GM18861 (cell line): ENCODE results near the gene TLL1.

Experiments
- ATAC-seq: cut with Tn5 transposase; IDR thresholded peaks from one replicate; pipeline ENCODE4 v1.9.1; 2021; ENCODE audit not compliant: unreplicated experiment

TLL1 gene

DNA sequence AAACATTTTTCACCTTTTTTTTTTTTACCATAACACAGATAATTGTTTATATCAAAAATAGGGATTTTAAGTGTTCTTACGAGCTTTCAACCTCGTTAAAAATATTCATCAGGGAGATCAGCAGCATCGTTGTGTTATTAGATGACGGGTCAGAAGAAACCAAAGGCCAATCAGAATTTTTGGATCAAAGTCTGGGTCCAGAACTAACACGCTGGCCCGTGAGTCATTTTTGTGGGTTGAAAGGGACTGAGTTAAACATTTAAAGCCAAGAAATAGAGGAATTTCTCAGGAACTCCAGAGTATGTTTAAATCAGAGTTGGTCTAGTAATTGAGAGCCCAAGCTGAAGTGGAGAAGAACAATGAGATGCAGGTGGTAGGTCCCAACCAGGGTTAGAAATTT is 170.8 kb downstream of the TLL1 start:
- ATAC-seq, result no peak

- ATAC-seq, result no peak
These were observed 171.8 kb downstream of the TLL1 start for GRCh38 chr4:166044871-166045270.

GRCh38 chr4:166045457-166045856 is 172.4 kb downstream of the TLL1 start:
- no peak for ATAC-seq

DNA sequence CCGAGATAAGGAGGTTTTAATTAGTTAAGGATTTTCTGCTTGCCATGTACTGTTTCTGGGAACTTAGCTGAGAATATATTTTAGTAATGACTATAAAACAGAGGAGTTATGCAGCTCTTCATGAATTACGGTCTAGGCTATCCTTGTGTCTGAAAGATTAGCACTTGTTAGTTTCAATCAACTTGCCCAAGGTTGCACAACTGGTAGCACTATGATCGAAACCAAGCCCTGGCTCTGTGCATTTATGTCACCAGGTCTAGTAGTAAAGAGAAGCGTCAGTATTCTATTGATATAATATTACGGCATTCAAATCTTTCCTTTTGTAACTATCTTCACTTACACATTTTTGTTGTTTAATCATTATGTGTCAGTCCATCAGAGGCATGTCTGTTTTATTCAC is 176.0 kb downstream of the TLL1 start:
- no peak for ATAC-seq

GRCh38 chr4:166064721-166065120 is 191.7 kb downstream of the TLL1 start:
- no peak for ATAC-seq

- no peak for ATAC-seq
These were observed 192.3 kb downstream of the TLL1 start for GRCh38 chr4:166065324-166065723.

DNA sequence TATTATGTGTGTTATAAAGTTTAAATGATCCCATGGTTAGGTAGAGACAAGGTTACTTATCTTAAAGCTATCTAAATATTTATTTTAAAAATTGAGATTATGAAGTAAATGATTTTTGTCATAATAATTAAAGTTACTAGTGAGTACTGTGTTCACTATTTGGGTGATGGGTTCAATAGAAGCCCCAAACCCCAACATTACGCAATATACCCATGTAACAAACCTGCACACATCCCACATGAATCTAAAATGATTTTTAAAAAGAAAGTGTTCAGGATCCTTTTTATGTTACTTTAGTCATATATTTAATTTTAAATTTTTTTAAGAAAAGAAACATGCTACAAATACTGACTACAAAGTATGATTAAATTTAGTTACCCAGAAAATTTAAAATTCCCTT is 193.9 kb downstream of the TLL1 start:
- ATAC-seq, result no peak

GRCh38 chr4:166067915-166068314 is 194.9 kb downstream of the TLL1 start:
- ATAC-seq, result no peak

DNA sequence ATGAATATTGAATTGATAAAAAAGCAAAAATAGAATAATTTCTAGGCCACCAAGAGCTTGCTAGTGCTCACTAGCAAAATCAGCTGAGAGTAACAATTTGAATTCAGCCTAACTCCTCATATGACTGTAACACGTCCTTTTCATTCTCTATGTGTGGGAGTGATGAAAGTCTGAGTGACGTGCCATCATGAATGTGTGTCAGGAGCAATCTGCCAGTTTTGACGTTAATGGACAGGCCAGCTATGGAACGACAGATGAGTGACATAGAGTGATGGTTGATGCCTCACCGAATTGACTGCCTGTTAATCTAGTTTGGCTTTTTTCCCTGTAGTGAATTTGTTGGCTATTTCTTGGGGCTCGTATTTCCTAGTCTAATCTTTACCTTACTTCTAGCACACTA is 200.7 kb downstream of the TLL1 start:
- ATAC-seq, result no peak

- no peak for ATAC-seq
These were observed 202.6 kb downstream of the TLL1 start for GRCh38 chr4:166075599-166075998.

- no peak for ATAC-seq
These were observed 204.7 kb downstream of the TLL1 start for GRCh38 chr4:166077782-166078181.

GRCh38 chr4:166078383-166078782 is 205.3 kb downstream of the TLL1 start:
- no peak for ATAC-seq

GRCh38 chr4:166078955-166079354 is 205.9 kb downstream of the TLL1 start:
- ATAC-seq, result no peak

- no peak for ATAC-seq
These were observed 214.5 kb downstream of the TLL1 start for GRCh38 chr4:166087569-166087968.

DNA sequence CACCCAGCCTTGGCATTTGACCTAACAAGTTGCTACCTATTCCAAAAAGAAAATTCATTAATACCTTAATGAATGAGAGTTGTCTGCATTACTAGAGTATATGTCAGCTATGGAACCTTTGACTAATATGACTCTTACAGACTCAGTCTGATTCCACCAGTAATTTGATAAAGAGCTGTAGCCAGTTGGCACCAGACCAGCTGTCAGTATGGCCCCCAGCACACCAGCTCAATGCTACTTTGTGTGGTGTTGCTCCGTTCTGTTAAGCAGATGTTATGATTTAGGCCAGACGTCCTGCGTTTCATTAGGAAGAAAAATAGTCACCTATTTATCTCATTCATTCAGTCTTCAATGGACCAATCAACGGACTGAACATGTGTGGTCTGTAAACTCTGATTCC is 215.5 kb downstream of the TLL1 start:
- no peak for ATAC-seq

- ATAC-seq, result no peak
These were observed 218.1 kb downstream of the TLL1 start for GRCh38 chr4:166091146-166091545.

GRCh38 chr4:166091912-166092510 is 219.0 kb downstream of the TLL1 start:
- ATAC-seq, result peak; percentile 86

DNA sequence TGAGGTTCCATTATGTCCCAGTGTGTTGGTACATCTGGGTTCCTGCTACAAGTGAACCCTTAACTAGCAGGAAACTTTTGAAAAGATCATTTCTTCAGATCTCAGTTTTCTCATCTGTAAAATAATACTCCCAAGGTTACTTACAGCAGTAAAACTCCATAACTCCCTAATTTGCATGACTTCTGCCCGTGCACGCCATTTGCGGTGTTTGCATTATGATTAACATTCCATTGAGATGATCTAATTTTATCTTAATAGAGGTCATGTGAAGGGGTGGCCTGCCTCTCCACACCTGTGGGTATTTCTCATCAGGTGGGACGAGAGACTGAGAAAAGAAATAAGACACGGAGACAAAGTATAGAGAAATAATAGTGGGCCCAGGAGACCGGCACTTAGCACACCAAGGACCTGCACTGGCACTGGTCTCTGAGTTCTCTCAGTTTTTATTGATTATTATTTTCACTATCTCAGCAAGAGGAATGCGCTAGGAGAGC is 219.8 kb downstream of the TLL1 start:
- ATAC-seq, result no peak

DNA sequence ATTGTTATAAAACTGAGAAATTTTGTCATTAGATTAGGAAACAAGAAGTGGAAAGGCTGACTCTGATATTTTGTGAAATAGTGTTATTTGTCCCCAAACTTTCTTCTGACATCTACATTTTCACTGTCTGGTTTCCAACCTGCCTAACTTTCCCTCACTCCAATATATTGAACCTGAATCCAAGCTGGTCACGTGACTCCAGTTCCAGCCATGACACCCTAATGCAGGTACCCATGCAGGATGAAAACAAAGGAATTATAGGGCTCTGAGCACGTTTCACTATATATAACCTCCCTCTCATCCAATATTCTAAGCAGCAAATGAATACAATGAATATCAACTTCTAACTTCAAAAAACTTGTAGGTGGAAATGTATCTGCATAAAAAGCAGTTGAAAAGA is 231.6 kb downstream of the TLL1 start:
- ATAC-seq, result no peak

DNA sequence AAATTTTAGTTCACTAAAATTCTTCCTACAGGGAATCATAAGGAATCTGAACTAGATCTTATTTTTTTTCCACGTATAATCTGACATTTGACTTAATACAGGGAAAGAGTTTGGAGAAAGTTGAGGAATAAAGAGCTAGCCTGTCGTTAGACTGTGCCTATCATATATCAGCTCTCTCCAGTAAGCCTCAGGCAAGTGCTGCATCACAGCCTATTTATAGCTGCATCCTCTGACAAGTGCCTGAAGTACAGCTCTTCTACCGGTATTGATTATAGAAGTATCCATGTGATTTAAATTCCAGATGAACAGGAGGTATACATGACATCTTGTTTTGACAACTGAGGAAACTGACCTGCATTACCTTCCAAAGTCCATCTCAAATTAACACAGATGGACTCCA is 248.9 kb downstream of the TLL1 start:
- ATAC-seq, result no peak

- ATAC-seq, result no peak
These were observed 250.5 kb downstream of the TLL1 start for GRCh38 chr4:166123546-166123945.

DNA sequence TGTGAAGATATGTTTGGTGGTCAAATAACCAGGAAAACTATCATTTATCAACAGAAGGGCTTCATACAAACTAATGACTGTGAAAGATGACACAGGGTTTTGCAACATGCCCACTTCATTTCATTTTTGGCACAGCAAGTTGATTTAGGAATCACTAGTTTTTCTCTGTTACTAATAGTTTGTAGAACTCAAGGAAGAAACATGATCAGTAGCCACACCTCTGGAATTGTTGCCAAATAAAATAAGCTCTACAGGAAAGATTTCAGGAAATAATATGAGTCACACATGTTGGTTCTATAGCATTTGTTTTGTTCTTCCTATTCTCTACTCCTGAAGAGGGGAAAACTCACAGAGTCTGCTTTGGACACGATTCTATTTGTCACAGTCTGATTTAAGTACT is 255.4 kb downstream of the TLL1 start:
- no peak for ATAC-seq

DNA sequence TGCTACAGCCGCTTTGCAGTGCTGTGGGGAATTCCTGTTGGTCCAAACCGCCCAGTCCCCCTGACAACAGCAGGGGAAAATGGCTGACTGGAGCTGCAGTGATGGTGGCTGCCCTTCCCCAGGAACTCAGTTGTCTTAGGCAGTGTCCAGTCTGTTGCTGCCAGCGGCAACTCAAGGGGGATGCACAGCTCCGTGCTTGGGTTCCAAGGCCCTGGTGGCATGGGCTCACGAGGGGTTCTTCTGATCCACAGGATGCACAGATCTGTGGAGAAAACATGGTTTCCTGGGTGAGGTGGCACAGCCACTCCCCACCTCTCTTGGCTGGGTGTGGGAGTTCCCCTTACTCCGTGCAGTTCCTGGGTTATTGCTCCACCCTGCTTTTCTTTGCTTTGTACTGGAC is 261.2 kb downstream of the TLL1 start:
- ATAC-seq, result no peak
